Sigmoid colon (tissue), 4 donors: Measurements from ENCODE around the gene ENDOU.

Experiments used
- EP300 ChIP-seq, 4 donors: sonication (generic); formaldehyde crosslinking; IDR thresholded peaks; one replicate each; pipeline ENCODE4 v1.6.1; 2017; ENCODE audit warnings: antibody characterized with exemption in 4 of 4
- POLR2AphosphoS5 ChIP-seq, 4 donors: sonication (generic); formaldehyde crosslinking; IDR thresholded peaks; one replicate each; pipeline ENCODE4 v1.6.1; 2017; ENCODE audit warnings: antibody characterized with exemption in 4 of 4
- TF ChIP-seq, protein P1 (sequence below), 4 experiments: fragments of 450-650 bp in 3 of 4; fragments of 200-600 bp in 1 of 4; IDR thresholded peaks; one replicate each; pipeline ENCODE4 v1.5.1; 2016 to 2019; ENCODE audit warnings: antibody characterized with exemption in 4 of 4, mild to moderate bottlenecking in 3 of 4, moderate library complexity in 2 of 4

DNA sequence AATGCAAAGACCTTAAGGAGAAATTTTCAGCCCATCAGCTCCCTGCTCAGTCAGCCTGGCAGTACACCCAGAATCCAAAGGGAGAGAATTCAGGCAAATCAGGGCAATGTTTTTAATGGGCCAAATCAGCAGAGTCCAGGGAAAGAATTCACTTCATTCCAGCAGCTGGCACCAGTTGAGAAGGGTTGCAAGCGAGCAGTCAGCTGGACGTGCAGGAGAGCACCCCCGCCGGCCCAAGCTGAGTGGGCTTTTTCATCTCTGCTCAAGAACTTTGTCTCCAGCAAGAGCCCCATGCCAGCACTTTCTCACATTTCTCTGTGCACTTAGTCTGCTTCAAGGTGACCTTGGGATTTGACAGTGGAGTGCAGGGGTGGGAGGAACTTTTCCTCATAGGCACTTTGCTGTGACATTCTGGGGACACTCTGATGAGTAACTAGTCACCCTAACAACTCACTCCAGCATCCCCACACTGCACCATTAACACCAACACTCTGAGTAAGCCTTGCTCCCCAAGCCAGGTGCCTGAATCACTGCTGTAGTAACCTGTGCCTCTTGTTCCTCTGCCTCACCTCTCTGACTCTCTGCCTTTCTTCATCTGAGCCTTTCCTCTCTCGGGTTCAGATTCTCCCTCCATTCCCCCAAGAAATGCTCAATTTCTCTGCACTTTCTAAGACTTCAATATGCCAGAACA lies 2.2 kb downstream of the ENDOU start:
- TF ChIP-seq, protein P1, sequence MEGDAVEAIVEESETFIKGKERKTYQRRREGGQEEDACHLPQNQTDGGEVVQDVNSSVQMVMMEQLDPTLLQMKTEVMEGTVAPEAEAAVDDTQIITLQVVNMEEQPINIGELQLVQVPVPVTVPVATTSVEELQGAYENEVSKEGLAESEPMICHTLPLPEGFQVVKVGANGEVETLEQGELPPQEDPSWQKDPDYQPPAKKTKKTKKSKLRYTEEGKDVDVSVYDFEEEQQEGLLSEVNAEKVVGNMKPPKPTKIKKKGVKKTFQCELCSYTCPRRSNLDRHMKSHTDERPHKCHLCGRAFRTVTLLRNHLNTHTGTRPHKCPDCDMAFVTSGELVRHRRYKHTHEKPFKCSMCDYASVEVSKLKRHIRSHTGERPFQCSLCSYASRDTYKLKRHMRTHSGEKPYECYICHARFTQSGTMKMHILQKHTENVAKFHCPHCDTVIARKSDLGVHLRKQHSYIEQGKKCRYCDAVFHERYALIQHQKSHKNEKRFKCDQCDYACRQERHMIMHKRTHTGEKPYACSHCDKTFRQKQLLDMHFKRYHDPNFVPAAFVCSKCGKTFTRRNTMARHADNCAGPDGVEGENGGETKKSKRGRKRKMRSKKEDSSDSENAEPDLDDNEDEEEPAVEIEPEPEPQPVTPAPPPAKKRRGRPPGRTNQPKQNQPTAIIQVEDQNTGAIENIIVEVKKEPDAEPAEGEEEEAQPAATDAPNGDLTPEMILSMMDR (IDR thresholded peaks at IDR 0.05): no peak
- TF ChIP-seq POLR2AphosphoS5 (IDR thresholded peaks at IDR 0.05): no peak
- no peak for TF ChIP-seq EP300 (IDR thresholded peaks at IDR 0.05)
